WTC11 (cell line): ENCODE results near the gene CCT3. TPM values are rescaled to one million over a fixed set of nuclear protein-coding genes. Genes with fewer than 3 reads are reported as not detected.
"Not testable (repeated sequence)": the region's sequence is repeated elsewhere in the genome, so short reads cannot be mapped to it uniquely, and the experiment has no call there.

Experiments used
- ATAC-seq: fragments of 200-7000 bp; cut with Tn5 transposase; 2 replicates; pipeline ENCODE4 v1.10.0; 2021; ENCODE audit warnings: mild to moderate bottlenecking, moderate library complexity
- CTCF ChIA-PET: fragments of 300-600 bp; sonication (Branson Sonifier 250); formaldehyde crosslinking; loops from one replicate; lab custom pipeline; 2021; ENCODE audit warnings: antibody characterized with exemption; lab: Charles Lee
- POLR2A ChIA-PET: fragments of 350-600 bp; sonication (Branson Sonifier 250); formaldehyde crosslinking; loops from one replicate; lab custom pipeline; 2021; ENCODE audit warnings: antibody characterized with exemption; lab: Charles Lee
- DNase-seq: peaks from one replicate; pipeline ENCODE4 v3.0.0; 2021; ENCODE audit warnings: low spot score
- H3K27ac Mint-ChIP-seq: 2 replicates; pipeline ENCODE4 v1.8.0; 2021; ENCODE audit warnings: mixed read lengths
- H3K27me3 Mint-ChIP-seq: 2 replicates; pipeline ENCODE4 v1.8.0; 2021; ENCODE audit warnings: low read depth, mild to moderate bottlenecking, moderate library complexity, mixed read lengths
- H3K36me3 Mint-ChIP-seq: 2 replicates; pipeline ENCODE4 v1.8.0; 2021; ENCODE audit warnings: mixed read lengths
- H3K4me1 Mint-ChIP-seq: 2 replicates; pipeline ENCODE4 v1.8.0; 2022; ENCODE audit warnings: mixed read lengths
- H3K4me3 Mint-ChIP-seq: 2 replicates; pipeline ENCODE4 v1.8.0; 2021; ENCODE audit warnings: mild to moderate bottlenecking, moderate library complexity, mixed read lengths
- H3K9me3 Mint-ChIP-seq: 2 replicates; pipeline ENCODE4 v1.8.0; 2021; ENCODE audit warnings: mixed read lengths
- E2F4 ChIP-seq: sonication (generic); formaldehyde crosslinking; IDR thresholded peaks from 2 replicates; pipeline ENCODE4 v1.8.1; 2022; ENCODE audit warnings: low read depth, mild to moderate bottlenecking, moderate library complexity, missing genetic modification reagents, borderline replicate concordance
- EMX1 ChIP-seq: fragments of 250-450 bp; sonication (Bioruptor Pico); IDR thresholded peaks from 2 replicates; pipeline ENCODE4 v1.8.0; 2021; ENCODE audit warnings: mild to moderate bottlenecking
- FOXK1 ChIP-seq: sonication (generic); formaldehyde crosslinking; IDR thresholded peaks from 2 replicates; pipeline ENCODE4 v1.8.0; 2022; ENCODE audit warnings: mild to moderate bottlenecking, moderate library complexity, missing genetic modification reagents
- FOXP4 ChIP-seq: sonication (generic); formaldehyde crosslinking; IDR thresholded peaks from 2 replicates; pipeline ENCODE4 v1.8.0; 2022; ENCODE audit warnings: mild to moderate bottlenecking, missing genetic modification reagents
- JAZF1 ChIP-seq: fragments of 250-450 bp; sonication (Bioruptor Pico); IDR thresholded peaks from 2 replicates; pipeline ENCODE4 v1.9.0; 2021; ENCODE audit warnings: moderate library complexity, mild to moderate bottlenecking, inconsistent platforms
- JUN ChIP-seq: sonication (generic); formaldehyde crosslinking; IDR thresholded peaks from 2 replicates; pipeline ENCODE4 v1.8.0; 2023; ENCODE audit warnings: mild to moderate bottlenecking, missing genetic modification reagents
- NFYB ChIP-seq: sonication (generic); formaldehyde crosslinking; conservative IDR thresholded peaks from 2 replicates; pipeline ENCODE4 v1.8.0; 2022; ENCODE audit warnings: low read depth, missing genetic modification reagents
- PRRX2 ChIP-seq: fragments of 250-450 bp; sonication (Bioruptor Pico); IDR thresholded peaks from 2 replicates; pipeline ENCODE4 v1.8.0; 2021; ENCODE audit warnings: mild to moderate bottlenecking
- RORB ChIP-seq: fragments of 250-450 bp; sonication (Bioruptor Pico); IDR thresholded peaks from 2 replicates; pipeline ENCODE4 v1.9.0; 2021; ENCODE audit warnings: mild to moderate bottlenecking
- SOX15 ChIP-seq: fragments of 250-450 bp; sonication (Bioruptor Pico); IDR thresholded peaks from 2 replicates; pipeline ENCODE4 v1.9.0; 2021; ENCODE audit warnings: mild to moderate bottlenecking
- ZBTB21 ChIP-seq: sonication (generic); formaldehyde crosslinking; IDR thresholded peaks from 2 replicates; pipeline ENCODE4 v1.8.1; 2023; ENCODE audit warnings: mild to moderate bottlenecking, missing genetic modification reagents, borderline replicate concordance
- ZNF121 ChIP-seq: sonication (generic); formaldehyde crosslinking; IDR thresholded peaks from 2 replicates; pipeline ENCODE4 v1.8.0; 2023; ENCODE audit warnings: missing genetic modification reagents
- ZNF232 ChIP-seq: sonication (generic); formaldehyde crosslinking; IDR thresholded peaks from 2 replicates; pipeline ENCODE4 v1.8.0; 2022; ENCODE audit warnings: mild to moderate bottlenecking, missing genetic modification reagents
- ZNF281 ChIP-seq: sonication (generic); formaldehyde crosslinking; IDR thresholded peaks from 2 replicates; pipeline ENCODE4 v1.8.0; 2023; ENCODE audit warnings: mild to moderate bottlenecking, missing genetic modification reagents
- ZNF317 ChIP-seq: sonication (generic); formaldehyde crosslinking; IDR thresholded peaks from 2 replicates; pipeline ENCODE4 v1.8.1; 2023; ENCODE audit warnings: low read depth, mild to moderate bottlenecking, moderate library complexity, missing genetic modification reagents, borderline replicate concordance
- ZNF423 ChIP-seq: fragments of 250-450 bp; sonication (Bioruptor Pico); IDR thresholded peaks from 2 replicates; pipeline ENCODE4 v2.1.2; 2022; ENCODE audit warnings: mild to moderate bottlenecking, moderate library complexity
- total RNA-seq: library from RNA; stranded (reverse); gene quantifications from 3 replicates; pipeline ENCODE4 v1.2.3, GENCODE V29; 2021

The CCT3 gene
- total RNA-seq, 1 experiment from 2014 or later: 479 TPM

- TF ChIP-seq ZNF232 (CRISPR knock-in tag) (no peak), ZNF423 (CRISPR knock-in tag) (peak; percentile 77; the same call in 1 of the 2 replicates)
Observed at GRCh38 chr1:156356875-156357534, 18.9 kb upstream of the CCT3 start (continued).

DNA sequence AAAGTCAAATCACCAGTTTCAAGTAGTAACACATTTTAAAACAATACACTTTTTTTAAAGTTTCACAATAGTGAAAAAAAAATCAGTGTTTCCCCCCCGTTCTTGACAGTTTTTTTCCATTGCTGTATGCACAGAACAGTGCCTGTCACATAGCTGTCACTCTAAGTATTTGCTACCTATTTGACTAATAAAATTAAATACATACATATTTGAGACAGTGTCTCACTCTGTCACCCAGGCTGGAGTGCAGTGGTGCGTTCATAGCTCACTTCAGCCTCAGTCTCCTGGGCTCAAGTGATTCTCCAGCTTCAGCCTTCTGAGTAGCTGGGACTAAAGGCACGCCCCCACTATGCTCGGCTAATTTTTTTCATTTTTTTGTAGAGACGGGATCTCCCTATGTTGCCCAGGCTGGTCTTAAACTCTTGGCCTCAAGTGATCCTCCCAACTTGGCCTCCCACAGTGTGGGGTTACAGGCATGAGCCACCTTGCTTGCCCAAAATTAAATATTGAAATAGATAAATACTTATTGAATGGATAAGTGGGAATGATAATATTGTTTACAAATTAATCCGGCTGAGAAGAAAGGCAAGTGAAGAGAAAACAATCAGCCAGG lies 18.3 kb upstream of the CCT3 start:
- CTCF ChIA-PET: interaction anchor here (0.6 to 2.7 kb wide), 27 partner anchors 9 to 252 kb away, joined by 3 to 18 read pairs (median 4); partner anchors contain the start of genes CCT3, SMG5, TMEM79 and TSACC
- POLR2A ChIA-PET: interaction anchor here (0.6 to 1.2 kb wide), 2 partner anchors 45 to 149 kb away, joined by 3 to 5 read pairs; no protein-coding TSS in a partner anchor
- ATAC-seq (no peak), DNase-seq (no peak)
- peak overlapping the region; percentile 79 for H3K4me3 Mint-ChIP-seq
- 0 out of 2 replicates have a peak, but pooled peaks cover 6% of the 10 kb centered on the region for H3K9me3 Mint-ChIP-seq
- no peak overlapping the region for H3K27ac Mint-ChIP-seq
- no peaks in the 10 kb centered on the region for H3K36me3 Mint-ChIP-seq
- peaks cover 24% of the 10 kb centered on the region for H3K27me3 Mint-ChIP-seq
- H3K4me1 Mint-ChIP-seq: peaks cover 12% of the 10 kb centered on the region
- no peak for TF ChIP-seq EMX1 (CRISPR knock-in tag)
- TF ChIP-seq ZNF121 (CRISPR knock-in tag): peak; percentile 68; the same call in 1 of the 2 replicates

DNA sequence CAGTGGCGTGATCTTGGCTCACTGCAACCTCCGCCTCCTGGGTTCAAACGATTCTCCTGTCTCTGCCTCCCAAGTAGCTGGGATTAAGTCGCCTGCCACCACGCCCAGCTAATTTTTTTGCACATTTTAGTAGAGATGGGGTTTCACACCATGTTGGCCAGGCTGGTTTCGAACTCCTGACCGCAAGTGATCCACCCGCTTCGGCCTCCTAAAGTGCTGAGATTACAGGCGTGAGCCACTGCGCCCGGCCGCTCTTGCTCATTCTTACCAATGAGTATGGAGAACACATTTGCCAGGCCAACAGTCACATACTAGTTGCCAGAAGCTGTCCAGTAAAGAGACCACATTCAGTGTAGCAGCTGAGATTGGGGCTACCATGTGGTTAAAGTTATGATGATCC lies 14.4 kb upstream of the CCT3 start:
- H3K9me3 Mint-ChIP-seq, POLR2A ChIA-PET, ATAC-seq, H3K36me3 Mint-ChIP-seq, H3K4me1 Mint-ChIP-seq, H3K4me3 Mint-ChIP-seq, H3K27ac Mint-ChIP-seq, DNase-seq: not testable (repeated sequence)
- peaks cover 11% of the 10 kb centered on the region for H3K27me3 Mint-ChIP-seq
- CTCF ChIA-PET: interaction anchor here (0.6 to 1.1 kb wide), 3 partner anchors 31 to 210 kb away, joined by 3 to 5 read pairs (median 3); no protein-coding TSS in a partner anchor

- POLR2A ChIA-PET: no interaction called here
- Mint-ChIP-seq H3K27ac (no peak overlapping the region), H3K36me3 (no peaks in the 10 kb centered on the region), H3K27me3 (no peaks in the 10 kb centered on the region), H3K4me1 (no peaks in the 10 kb centered on the region), H3K4me3 (no peak overlapping the region), H3K9me3 (no peaks in the 10 kb centered on the region)
- no peak for TF ChIP-seq ZNF317 (CRISPR knock-in tag)
- no peak for TF ChIP-seq FOXP4
- no peak for TF ChIP-seq RORB (CRISPR knock-in tag)
- no peak for TF ChIP-seq JUN (CRISPR knock-in tag)
- TF ChIP-seq E2F4 (CRISPR knock-in tag): no peak
- no peak for TF ChIP-seq PRRX2
- no peak for DNase-seq
- CTCF ChIA-PET: interaction anchor here (0.6 to 1.9 kb wide), 5 partner anchors 9 to 133 kb away, joined by 3 to 11 read pairs (median 4); no protein-coding TSS in a partner anchor
- no peak for ATAC-seq
Observed at GRCh38 chr1:156347331-156347730, 9.2 kb upstream of the CCT3 start.

- POLR2A ChIA-PET: interaction anchor here (0.7 kb wide), 1 partner anchor 36 kb away, joined by 4 read pairs; no protein-coding TSS in a partner anchor
- no peaks in the 10 kb centered on the region for H3K9me3 Mint-ChIP-seq
- H3K4me1 Mint-ChIP-seq: no peaks in the 10 kb centered on the region
- no peaks in the 10 kb centered on the region for H3K36me3 Mint-ChIP-seq
- no peak overlapping the region for H3K4me3 Mint-ChIP-seq
- DNase-seq (no peak), ATAC-seq (0 out of 2 replicates have a peak, but pooled peaks have one; percentile 41)
- CTCF ChIA-PET: interaction anchor here (0.7 to 1.5 kb wide), 4 partner anchors 10 to 122 kb away, joined by 3 to 5 read pairs (median 5); no protein-coding TSS in a partner anchor
- no peak overlapping the region for H3K27ac Mint-ChIP-seq
- no peaks in the 10 kb centered on the region for H3K27me3 Mint-ChIP-seq
- no peak for TF ChIP-seq SOX15 (CRISPR knock-in tag)
- TF ChIP-seq ZNF121 (CRISPR knock-in tag): no peak
- no peak for TF ChIP-seq JAZF1
- no peak for TF ChIP-seq NFYB (CRISPR knock-in tag)
- TF ChIP-seq FOXK1 (CRISPR knock-in tag): no peak
- TF ChIP-seq ZBTB21 (CRISPR knock-in tag): no peak
- TF ChIP-seq ZNF281: no peak
Observed at GRCh38 chr1:156346636-156347035, 8.5 kb upstream of the CCT3 start.
